Memory B cell (primary cell): ENCODE measurements around the gene SLC25A21.

Experiments used
- ATAC-seq: fragments of 150-1000 bp; cut with Tn5 transposase; 2 replicates; pipeline ENCODE4 v1.10.0; 2021; ENCODE audit warnings: low read depth, mild to moderate bottlenecking, moderate library complexity
- DNase-seq, 2 donors: peaks; one replicate each; pipeline ENCODE4 v3.0.0; 2022; ENCODE audit warnings: low spot score in 2 of 2
- H3K27ac Mint-ChIP-seq: one replicate; pipeline ENCODE4 v1.8.0; 2022; ENCODE audit warnings: mild to moderate bottlenecking, moderate library complexity, mixed read lengths
- H3K27me3 Mint-ChIP-seq: one replicate; pipeline ENCODE4 v1.8.0; 2022; ENCODE audit warnings: mixed read lengths
- H3K36me3 Mint-ChIP-seq: one replicate; pipeline ENCODE4 v1.8.0; 2022; ENCODE audit warnings: mild to moderate bottlenecking, mixed read lengths
- H3K4me1 Mint-ChIP-seq: one replicate; pipeline ENCODE4 v1.8.0; 2022; ENCODE audit warnings: mixed read lengths
- H3K4me3 Mint-ChIP-seq: one replicate; pipeline ENCODE4 v1.8.0; 2022; ENCODE audit warnings: mild to moderate bottlenecking, moderate library complexity, mixed read lengths
- H3K9me3 Mint-ChIP-seq: one replicate; pipeline ENCODE4 v1.8.0; 2022; ENCODE audit warnings: mixed read lengths

Gene SLC25A21

GRCh38 chr14:37047226-37047625 is 125.2 kb downstream of the SLC25A21 start:
- no peaks in the 10 kb centered on the region for H3K27me3 Mint-ChIP-seq
- H3K4me1 Mint-ChIP-seq, result no peaks in the 10 kb centered on the region
- ATAC-seq, result no peak
- H3K27ac Mint-ChIP-seq, result no peak overlapping the region
- H3K4me3 Mint-ChIP-seq, result no peak overlapping the region
- peaks cover 2% of the 10 kb centered on the region for H3K9me3 Mint-ChIP-seq
- no peaks in the 10 kb centered on the region for H3K36me3 Mint-ChIP-seq
- DNase-seq, result no peak

DNA sequence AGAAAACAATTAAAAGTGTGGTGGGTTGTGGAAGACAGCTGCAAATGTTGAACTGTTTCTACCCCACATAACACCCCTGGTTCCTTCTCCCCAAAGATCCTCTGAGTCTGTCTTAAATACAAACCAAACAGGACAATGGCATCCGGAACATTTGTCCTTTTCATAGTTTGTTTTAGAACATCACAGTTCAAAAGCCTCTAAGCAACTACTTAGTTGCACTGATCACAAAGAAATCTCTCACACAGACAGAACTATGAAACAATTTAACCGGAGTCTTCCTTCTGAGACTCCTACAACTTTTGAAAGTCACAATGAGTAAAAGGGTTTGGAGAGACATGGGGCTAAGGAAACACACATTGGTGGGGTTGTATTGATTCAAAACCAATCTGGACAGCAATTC is 125.6 kb downstream of the SLC25A21 start:
- H3K27ac Mint-ChIP-seq, result no peak overlapping the region
- DNase-seq, result no peak
- no peaks in the 10 kb centered on the region for H3K4me1 Mint-ChIP-seq
- H3K27me3 Mint-ChIP-seq, result no peaks in the 10 kb centered on the region
- no peak overlapping the region for H3K4me3 Mint-ChIP-seq
- peaks cover 2% of the 10 kb centered on the region for H3K9me3 Mint-ChIP-seq
- no peaks in the 10 kb centered on the region for H3K36me3 Mint-ChIP-seq
- ATAC-seq, result no peak

GRCh38 chr14:37045340-37046061 is 126.9 kb downstream of the SLC25A21 start:
- no peaks in the 10 kb centered on the region for H3K36me3 Mint-ChIP-seq
- ATAC-seq (no peak), DNase-seq (no peak)
- no peak overlapping the region for H3K27ac Mint-ChIP-seq
- H3K4me3 Mint-ChIP-seq, result no peak overlapping the region
- no peaks in the 10 kb centered on the region for H3K27me3 Mint-ChIP-seq
- peaks cover 5% of the 10 kb centered on the region for H3K9me3 Mint-ChIP-seq
- no peaks in the 10 kb centered on the region for H3K4me1 Mint-ChIP-seq

- no peak for DNase-seq
- H3K27ac Mint-ChIP-seq, result no peak overlapping the region
- peaks cover 6% of the 10 kb centered on the region for H3K9me3 Mint-ChIP-seq
- no peaks in the 10 kb centered on the region for H3K36me3 Mint-ChIP-seq
- H3K4me1 Mint-ChIP-seq, result no peaks in the 10 kb centered on the region
- no peak overlapping the region for H3K4me3 Mint-ChIP-seq
- no peak for ATAC-seq
- H3K27me3 Mint-ChIP-seq, result no peaks in the 10 kb centered on the region
Observed at GRCh38 chr14:37037636-37038387, 134.6 kb downstream of the SLC25A21 start.

DNA sequence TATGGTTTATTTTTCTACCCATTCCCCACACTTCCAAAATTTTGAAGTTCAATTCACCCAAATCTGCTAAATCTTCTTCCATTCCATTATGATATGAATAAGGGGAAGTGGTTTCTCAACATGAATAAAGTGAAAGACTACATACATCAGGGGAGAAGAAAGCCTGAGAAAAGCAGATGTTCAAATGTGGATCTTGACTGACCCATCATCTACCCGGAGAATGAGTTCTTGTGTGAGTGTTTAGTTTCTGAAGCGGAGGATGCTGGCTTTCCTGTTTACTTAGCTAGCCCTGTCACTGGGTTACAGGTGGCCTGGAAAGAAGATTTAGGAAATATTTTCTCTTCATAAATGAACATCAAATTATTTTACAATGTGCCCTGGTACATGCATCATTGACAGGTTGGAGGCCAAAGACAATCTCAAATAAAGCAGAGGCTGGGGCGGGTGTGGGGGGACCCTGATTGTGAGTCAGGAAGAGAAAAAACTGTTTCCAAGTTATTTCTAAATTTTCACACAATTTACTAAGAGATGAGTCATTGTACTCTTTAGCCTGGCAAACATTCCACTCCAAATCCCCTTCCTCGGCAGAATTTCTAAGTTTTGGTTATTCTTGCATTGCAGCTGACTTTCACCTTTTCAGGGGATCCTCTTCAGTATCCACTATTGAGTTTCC is 135.6 kb downstream of the SLC25A21 start:
- Mint-ChIP-seq H3K27ac (no peak overlapping the region), H3K9me3 (peaks cover 6% of the 10 kb centered on the region), H3K4me1 (no peaks in the 10 kb centered on the region), H3K27me3 (no peaks in the 10 kb centered on the region), H3K36me3 (no peaks in the 10 kb centered on the region), H3K4me3 (no peak overlapping the region)
- no peak for ATAC-seq
- no peak for DNase-seq

DNA sequence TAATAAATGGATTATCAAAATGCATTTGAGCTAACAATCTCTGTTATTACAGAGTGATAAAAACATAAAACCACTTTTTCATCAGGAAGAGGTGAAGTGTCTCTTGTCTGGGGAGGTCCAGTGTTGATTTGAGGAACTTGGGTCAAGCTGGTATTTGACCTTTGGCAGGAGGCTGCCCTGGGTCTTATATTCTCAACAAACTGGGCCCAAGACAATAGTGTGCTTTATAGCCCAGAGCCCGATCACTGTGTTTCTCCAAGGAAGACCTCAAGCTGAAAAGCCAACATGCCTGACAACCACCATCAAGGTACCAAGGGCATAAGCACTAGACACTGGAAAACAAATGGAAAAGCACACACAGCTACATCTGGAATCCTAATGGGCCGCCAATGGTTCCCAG is 137.0 kb downstream of the SLC25A21 start:
- peaks cover 3% of the 10 kb centered on the region for H3K9me3 Mint-ChIP-seq
- H3K4me1 Mint-ChIP-seq, result no peaks in the 10 kb centered on the region
- H3K27me3 Mint-ChIP-seq, result no peaks in the 10 kb centered on the region
- ATAC-seq (no peak), DNase-seq (no peak)
- H3K36me3 Mint-ChIP-seq, result no peaks in the 10 kb centered on the region
- no peak overlapping the region for H3K4me3 Mint-ChIP-seq
- no peak overlapping the region for H3K27ac Mint-ChIP-seq

DNA sequence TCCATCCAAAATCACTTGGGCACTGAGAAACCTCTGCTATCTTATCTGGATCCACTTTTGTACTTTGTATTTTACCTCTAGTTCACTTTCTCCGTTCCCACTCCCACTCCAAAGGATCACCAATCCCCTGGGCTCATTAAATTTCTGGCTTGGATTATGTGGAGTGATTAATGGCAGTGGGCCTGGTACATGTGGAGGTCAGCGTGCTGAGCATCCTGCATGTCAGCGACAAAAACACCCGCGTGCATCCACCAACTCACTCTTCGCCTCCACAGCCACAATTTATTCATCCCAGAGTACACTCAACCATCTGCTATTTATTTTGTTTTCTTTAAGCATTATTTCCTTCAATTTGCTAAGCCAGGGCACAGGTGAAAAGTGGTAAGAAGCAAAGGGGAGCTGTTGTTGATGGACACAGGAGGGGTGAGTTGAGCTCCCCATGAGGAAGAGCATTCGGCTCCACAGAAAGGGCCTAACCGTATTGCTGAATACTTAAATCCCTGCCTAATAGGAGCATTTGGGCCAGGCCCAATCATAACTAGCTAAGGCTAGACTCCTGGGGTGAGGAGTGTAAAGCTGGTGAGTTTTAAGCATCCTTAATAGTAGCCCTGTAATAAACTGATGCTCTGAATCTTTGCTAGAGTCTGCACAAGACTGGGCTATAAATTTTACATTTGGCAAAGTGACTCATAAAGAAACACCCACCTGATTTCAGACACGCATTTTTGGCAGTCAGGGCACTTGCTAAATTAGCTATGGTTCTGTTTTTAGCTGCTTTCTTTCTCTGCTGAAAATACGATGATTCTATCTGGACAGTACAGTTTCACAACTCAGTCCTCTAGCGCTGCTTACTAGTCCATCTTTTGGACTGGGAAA is 137.8 kb downstream of the SLC25A21 start:
- H3K27me3 Mint-ChIP-seq, result no peaks in the 10 kb centered on the region
- no peak for DNase-seq
- no peaks in the 10 kb centered on the region for H3K4me1 Mint-ChIP-seq
- H3K4me3 Mint-ChIP-seq, result no peak overlapping the region
- H3K9me3 Mint-ChIP-seq, result peaks cover 3% of the 10 kb centered on the region
- H3K27ac Mint-ChIP-seq, result no peak overlapping the region
- no peaks in the 10 kb centered on the region for H3K36me3 Mint-ChIP-seq
- ATAC-seq, result no peak

GRCh38 chr14:37032863-37033262 is 139.5 kb downstream of the SLC25A21 start:
- Mint-ChIP-seq H3K9me3 (peaks cover 3% of the 10 kb centered on the region), H3K4me3 (no peak overlapping the region), H3K27ac (no peak overlapping the region), H3K36me3 (no peaks in the 10 kb centered on the region), H3K27me3 (no peaks in the 10 kb centered on the region), H3K4me1 (no peaks in the 10 kb centered on the region)
- no peak for ATAC-seq
- no peak for DNase-seq

DNA sequence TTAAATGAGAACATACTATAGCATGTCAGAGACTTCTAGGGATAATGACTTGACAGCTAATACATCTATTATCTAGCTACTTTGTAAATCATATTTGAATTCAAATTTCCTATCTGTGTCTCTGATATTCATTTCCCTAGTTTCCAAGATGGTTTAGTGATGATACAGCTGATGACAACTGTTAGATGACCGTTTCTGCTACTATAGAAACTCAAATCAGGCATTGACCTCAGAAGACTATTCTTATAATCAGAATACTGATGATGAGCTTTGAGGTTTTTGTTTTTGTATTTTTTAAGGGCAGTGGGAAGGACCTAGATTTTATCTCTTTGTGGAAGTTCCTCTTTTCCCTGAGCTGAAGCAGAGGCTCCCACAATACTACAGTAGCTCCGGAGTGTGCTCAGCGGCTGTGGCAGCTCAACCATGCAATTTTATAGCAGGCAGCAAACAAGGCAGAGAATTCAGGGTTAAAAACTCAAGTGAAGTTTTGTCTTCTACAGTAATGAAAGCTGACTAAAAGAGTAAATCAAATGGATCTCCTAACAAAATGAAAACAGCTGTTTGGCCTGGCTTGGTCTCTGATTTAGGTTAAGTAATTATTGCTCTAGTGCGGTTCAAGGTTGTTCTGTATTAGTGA is 145.1 kb downstream of the SLC25A21 start:
- Mint-ChIP-seq H3K4me1 (no peaks in the 10 kb centered on the region), H3K27ac (no peak overlapping the region), H3K4me3 (no peak overlapping the region), H3K27me3 (no peaks in the 10 kb centered on the region), H3K9me3 (peaks cover 2% of the 10 kb centered on the region), H3K36me3 (no peaks in the 10 kb centered on the region)
- DNase-seq, result no peak
- ATAC-seq, result no peak

DNA sequence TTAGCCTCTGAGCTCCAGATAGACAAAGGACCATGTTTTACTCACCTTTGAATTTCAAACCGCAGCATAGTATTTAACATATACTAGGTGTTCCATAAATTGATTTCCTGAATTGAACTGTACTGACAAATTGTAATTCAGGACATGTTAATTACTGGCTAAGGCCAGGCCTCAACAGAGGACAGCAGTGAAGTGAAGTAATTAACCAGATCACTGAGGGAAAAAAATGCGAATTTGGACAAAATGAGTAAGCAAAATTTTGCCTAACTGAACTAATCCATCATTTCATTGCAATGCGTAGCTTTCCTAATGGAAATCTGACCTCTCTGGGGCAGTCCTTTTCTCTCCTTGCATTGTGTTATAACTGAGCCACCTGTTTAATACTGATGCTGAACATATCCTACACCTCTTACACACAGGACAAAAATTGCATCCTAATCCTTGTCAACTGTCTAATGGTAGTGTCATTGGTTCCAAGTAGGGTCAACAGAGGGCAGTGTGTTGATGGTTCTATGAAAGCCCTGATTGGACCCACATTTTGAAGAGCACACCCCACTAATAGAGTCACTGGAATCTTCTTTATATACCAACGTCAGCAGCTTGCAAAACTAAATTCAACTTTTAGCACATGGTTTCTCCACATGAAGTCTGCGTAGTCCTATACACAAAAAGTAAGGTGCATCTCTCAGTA is 148.4 kb downstream of the SLC25A21 start:
- Mint-ChIP-seq H3K27ac (no peak overlapping the region), H3K9me3 (peaks cover 5% of the 10 kb centered on the region), H3K4me1 (peaks cover 2% of the 10 kb centered on the region), H3K27me3 (no peaks in the 10 kb centered on the region), H3K4me3 (no peak overlapping the region), H3K36me3 (no peaks in the 10 kb centered on the region)
- DNase-seq (no peak), ATAC-seq (no peak)

- ATAC-seq, result no peak
- DNase-seq, result no peak
- peaks cover 10% of the 10 kb centered on the region for H3K9me3 Mint-ChIP-seq
- no peaks in the 10 kb centered on the region for H3K27me3 Mint-ChIP-seq
- H3K36me3 Mint-ChIP-seq, result no peaks in the 10 kb centered on the region
- H3K4me3 Mint-ChIP-seq, result no peak overlapping the region
- H3K27ac Mint-ChIP-seq, result no peak overlapping the region
- peaks cover 2% of the 10 kb centered on the region for H3K4me1 Mint-ChIP-seq
Observed at GRCh38 chr14:37021390-37021789, 151.0 kb downstream of the SLC25A21 start.

DNA sequence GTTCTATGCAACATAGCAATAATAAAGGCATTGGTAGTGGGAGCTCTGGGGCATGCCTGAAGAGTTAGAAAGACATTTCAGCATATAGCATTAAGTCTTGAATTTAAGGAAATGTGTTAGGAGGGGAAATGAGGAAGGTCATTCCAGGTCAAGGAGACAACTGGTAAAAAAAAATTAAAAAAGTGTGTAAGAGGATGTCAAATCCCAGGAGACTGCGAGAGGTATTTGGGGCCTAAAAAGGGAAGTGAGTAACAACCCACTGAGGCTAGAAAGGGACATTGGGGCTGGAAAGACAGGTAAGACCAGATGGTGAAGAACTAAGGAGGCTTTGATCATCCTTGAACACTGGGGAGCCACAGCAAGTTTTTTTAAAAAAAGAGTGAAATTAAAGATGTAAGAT is 152.9 kb downstream of the SLC25A21 start:
- Mint-ChIP-seq H3K4me1 (peaks cover 2% of the 10 kb centered on the region), H3K9me3 (peaks cover 10% of the 10 kb centered on the region), H3K36me3 (no peaks in the 10 kb centered on the region), H3K27ac (no peak overlapping the region), H3K4me3 (no peak overlapping the region), H3K27me3 (no peaks in the 10 kb centered on the region)
- DNase-seq (no peak), ATAC-seq (no peak)
